ENCODE data around the gene IRAG1.

DNA sequence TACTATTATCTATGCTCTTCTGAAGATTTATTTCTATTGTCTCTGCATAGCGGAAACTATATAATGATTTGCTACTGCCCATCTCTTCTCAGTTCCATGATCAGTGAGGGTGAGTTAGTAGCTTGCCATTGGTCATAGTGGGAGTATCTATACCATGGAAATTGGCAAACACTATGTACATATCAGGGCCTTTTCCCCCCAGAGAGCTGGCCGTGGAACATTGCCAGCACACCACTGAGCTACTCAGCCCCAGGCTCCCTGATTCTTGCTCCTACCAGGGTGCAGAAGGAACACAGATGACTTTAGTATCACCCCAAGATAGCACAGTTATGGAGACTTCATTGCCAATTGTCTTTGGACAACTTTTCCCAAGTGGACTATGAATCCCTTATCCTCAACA is 33.2 kb downstream of the IRAG1 start:
- no peak for TF ChIP-seq POLR2AphosphoS5 (IDR thresholded peaks at IDR 0.05; ENCODE audit: low read depth)
- no peak for TF ChIP-seq CTCF (conservative IDR thresholded peaks at IDR 0.05; ENCODE audit: low read depth in 2 of 2)
- TF ChIP-seq JUNB (IDR thresholded peaks at IDR 0.05; ENCODE audit: unreplicated experiment): no peak
- TF ChIP-seq NANOG (IDR thresholded peaks at IDR 0.05; ENCODE audit: borderline replicate concordance): no peak
- TF ChIP-seq EZH2 (IDR thresholded peaks at IDR 0.05; ENCODE audit: low read depth, unreplicated experiment): no peak
- no peak for TF ChIP-seq EZH2phosphoT487 (IDR thresholded peaks at IDR 0.05; ENCODE audit: unreplicated experiment)
- TF ChIP-seq, protein P1, sequence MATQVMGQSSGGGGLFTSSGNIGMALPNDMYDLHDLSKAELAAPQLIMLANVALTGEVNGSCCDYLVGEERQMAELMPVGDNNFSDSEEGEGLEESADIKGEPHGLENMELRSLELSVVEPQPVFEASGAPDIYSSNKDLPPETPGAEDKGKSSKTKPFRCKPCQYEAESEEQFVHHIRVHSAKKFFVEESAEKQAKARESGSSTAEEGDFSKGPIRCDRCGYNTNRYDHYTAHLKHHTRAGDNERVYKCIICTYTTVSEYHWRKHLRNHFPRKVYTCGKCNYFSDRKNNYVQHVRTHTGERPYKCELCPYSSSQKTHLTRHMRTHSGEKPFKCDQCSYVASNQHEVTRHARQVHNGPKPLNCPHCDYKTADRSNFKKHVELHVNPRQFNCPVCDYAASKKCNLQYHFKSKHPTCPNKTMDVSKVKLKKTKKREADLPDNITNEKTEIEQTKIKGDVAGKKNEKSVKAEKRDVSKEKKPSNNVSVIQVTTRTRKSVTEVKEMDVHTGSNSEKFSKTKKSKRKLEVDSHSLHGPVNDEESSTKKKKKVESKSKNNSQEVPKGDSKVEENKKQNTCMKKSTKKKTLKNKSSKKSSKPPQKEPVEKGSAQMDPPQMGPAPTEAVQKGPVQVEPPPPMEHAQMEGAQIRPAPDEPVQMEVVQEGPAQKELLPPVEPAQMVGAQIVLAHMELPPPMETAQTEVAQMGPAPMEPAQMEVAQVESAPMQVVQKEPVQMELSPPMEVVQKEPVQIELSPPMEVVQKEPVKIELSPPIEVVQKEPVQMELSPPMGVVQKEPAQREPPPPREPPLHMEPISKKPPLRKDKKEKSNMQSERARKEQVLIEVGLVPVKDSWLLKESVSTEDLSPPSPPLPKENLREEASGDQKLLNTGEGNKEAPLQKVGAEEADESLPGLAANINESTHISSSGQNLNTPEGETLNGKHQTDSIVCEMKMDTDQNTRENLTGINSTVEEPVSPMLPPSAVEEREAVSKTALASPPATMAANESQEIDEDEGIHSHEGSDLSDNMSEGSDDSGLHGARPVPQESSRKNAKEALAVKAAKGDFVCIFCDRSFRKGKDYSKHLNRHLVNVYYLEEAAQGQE (IDR thresholded peaks at IDR 0.05; ENCODE audit: unreplicated experiment): no peak
